GM18520 (cell line): ENCODE results near the gene ALG9.
"Not testable (repeated sequence)": the region's sequence is repeated elsewhere in the genome, so short reads cannot be mapped to it uniquely, and the experiment has no call there.

Experiments
- ATAC-seq: cut with Tn5 transposase; IDR thresholded peaks from one replicate; pipeline ENCODE4 v1.9.1; 2021; ENCODE audit not compliant: unreplicated experiment

Gene ALG9

GRCh38 chr11:111870886-111871692 is at the start of gene ALG9:
ALG9 (minus strand) TSS chr11:111871581; CDS start chr11:111871482, 99 bp downstream.
- ATAC-seq: peak; percentile 74

- ATAC-seq: no peak
Measured at GRCh38 chr11:111920908-111921307, 49.5 kb upstream of the ALG9 start.

GRCh38 chr11:111918390-111919256 is 47.2 kb upstream of the ALG9 start, which contains the start of gene C11orf52:
C11orf52 (plus strand) TSS chr11:111918913; CDS start chr11:111918973, 60 bp downstream.
- no peak for ATAC-seq

GRCh38 chr11:111917788-111918187 is 46.4 kb upstream of the ALG9 start:
- ATAC-seq: no peak

- ATAC-seq: no peak
Measured at GRCh38 chr11:111917312-111917711, 45.9 kb upstream of the ALG9 start.

GRCh38 chr11:111916768-111917167 is 45.4 kb upstream of the ALG9 start:
- no peak for ATAC-seq

GRCh38 chr11:111913997-111914396 is 42.6 kb upstream of the ALG9 start:
- no peak for ATAC-seq

GRCh38 chr11:111913031-111913861 is 41.9 kb upstream of the ALG9 start:
- ATAC-seq: no peak

GRCh38 chr11:111912535-111912934 is 41.2 kb upstream of the ALG9 start, which contains the start of gene HSPB2:
HSPB2 (plus strand) TSS chr11:111912734; CDS start chr11:111912830, 96 bp downstream.
- ATAC-seq: no peak

- ATAC-seq: no peak
Measured at GRCh38 chr11:111911563-111912401, 40.4 kb upstream of the ALG9 start, which contains the start of gene CRYAB. CRYAB (minus strand) TSS chr11:111911770; CDS start chr11:111911724, 46 bp downstream.

- no peak for ATAC-seq
Measured at GRCh38 chr11:111910676-111911562, 39.5 kb upstream of the ALG9 start.

- ATAC-seq: no peak
Measured at GRCh38 chr11:111909378-111909777, 38.0 kb upstream of the ALG9 start.

- no peak for ATAC-seq
Measured at GRCh38 chr11:111908639-111909305, 37.4 kb upstream of the ALG9 start.

- ATAC-seq: no peak
Measured at GRCh38 chr11:111906680-111907079, 35.3 kb upstream of the ALG9 start.

- ATAC-seq: no peak
Measured at GRCh38 chr11:111905411-111905810, 34.0 kb upstream of the ALG9 start.

- ATAC-seq: no peak
Measured at GRCh38 chr11:111886844-111887243, 15.5 kb upstream of the ALG9 start.

- no peak for ATAC-seq
Measured at GRCh38 chr11:111886032-111886431, 14.7 kb upstream of the ALG9 start.

- not testable (repeated sequence) for ATAC-seq
Measured at GRCh38 chr11:111885053-111885452, 13.7 kb upstream of the ALG9 start.
